Activated T-cell treated with anti-CD3 and anti-CD28 coated beads, Interleukin-2, amount 50 U/mL, for 24 hours (primary cell): ENCODE results near the gene TARS3.
"Not testable (repeated sequence)": the region's sequence is repeated elsewhere in the genome, so short reads cannot be mapped to it uniquely, and the experiment has no call there.

Source experiments
- DNase-seq: peaks from one replicate; pipeline ENCODE4 v3.0.0-alpha.2; 2020
- H3K27ac Mint-ChIP-seq: 2 replicates; pipeline ENCODE4 v1.8.0; 2020; ENCODE audit warnings: mild to moderate bottlenecking, mixed read lengths
- H3K27me3 Mint-ChIP-seq: 2 replicates; pipeline ENCODE4 v1.8.0; 2020; ENCODE audit warnings: mixed read lengths
- H3K36me3 Mint-ChIP-seq: 2 replicates; pipeline ENCODE4 v1.8.0; 2020; ENCODE audit warnings: low read depth, mixed read lengths
- H3K4me1 Mint-ChIP-seq: 2 replicates; pipeline ENCODE4 v1.8.0; 2020; ENCODE audit warnings: low read depth, mixed read lengths
- H3K4me3 Mint-ChIP-seq: 2 replicates; pipeline ENCODE4 v1.8.0; 2020; ENCODE audit warnings: mild to moderate bottlenecking, moderate library complexity, mixed read lengths
- H3K9me3 Mint-ChIP-seq: 2 replicates; pipeline ENCODE4 v1.8.0; 2020; ENCODE audit warnings: mixed read lengths

The TARS3 gene

DNA sequence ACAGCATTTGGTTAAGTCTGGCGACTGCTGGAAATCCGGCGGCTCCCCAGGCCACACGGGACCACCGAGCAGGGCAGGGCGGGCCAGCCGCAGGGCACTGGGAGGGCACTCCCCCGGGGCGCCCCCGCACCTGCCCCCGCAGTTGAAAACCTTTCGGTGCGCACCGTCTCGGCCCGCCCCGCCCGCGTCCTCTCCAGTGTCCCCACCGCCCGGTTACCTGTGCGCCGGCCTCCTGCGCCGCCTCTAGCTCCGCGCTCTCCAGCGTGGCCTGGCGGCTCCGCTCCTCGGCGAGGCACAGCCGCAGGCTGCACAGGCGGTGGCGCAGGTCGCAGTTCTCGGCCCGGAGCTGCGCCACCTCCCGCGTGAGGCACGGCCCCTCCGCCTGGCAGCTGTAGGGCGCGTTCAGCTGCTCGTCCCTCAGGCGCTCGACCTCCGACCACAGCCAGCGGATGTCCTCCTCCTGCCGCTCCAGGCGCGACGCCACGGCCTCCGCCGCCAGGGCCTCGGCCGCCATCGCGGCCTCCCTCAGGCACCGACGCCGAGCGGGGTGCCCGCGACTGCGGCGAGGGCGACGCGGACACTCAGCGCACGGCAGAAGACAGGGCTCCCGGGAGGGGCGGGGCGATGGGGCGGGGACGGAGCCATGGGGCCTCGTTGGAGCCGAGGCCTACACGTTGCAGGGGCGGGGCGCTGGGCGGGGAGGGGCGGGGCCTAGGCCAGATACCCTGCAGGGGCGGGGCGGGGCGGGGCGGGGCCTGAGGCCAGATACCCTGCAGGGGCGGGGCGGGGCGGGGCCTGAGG is at the start of gene TARS3:
TARS3 (minus strand) TSS at position 600 of the 801 bp plus-strand sequence; CDS start at position 514, 86 bp downstream.
- Mint-ChIP-seq H3K27ac (peak within 1 kb of the TSS; percentile 84), H3K4me3 (peak within 1 kb of the TSS; percentile 81), H3K36me3 (peaks cover 37% of the 10 kb centered on the region), H3K4me1 (peaks cover 22% of the 10 kb centered on the region), H3K27me3 (no peaks in the 10 kb centered on the region), H3K9me3 (no peaks in the 10 kb centered on the region)
- peak; percentile 97 for DNase-seq

- H3K36me3 Mint-ChIP-seq: peaks cover 5% of the 10 kb centered on the region
- no peaks in the 10 kb centered on the region for H3K9me3 Mint-ChIP-seq
- H3K4me3 Mint-ChIP-seq: no peak overlapping the region
- H3K27ac Mint-ChIP-seq: no peak overlapping the region
- no peaks in the 10 kb centered on the region for H3K27me3 Mint-ChIP-seq
- no peak for DNase-seq
- H3K4me1 Mint-ChIP-seq: no peaks in the 10 kb centered on the region
These were observed 49.3 kb upstream of the TARS3 start for GRCh38 chr15:101773496-101774100.

GRCh38 chr15:101772921-101773320 is 48.6 kb upstream of the TARS3 start:
- Mint-ChIP-seq H3K9me3 (no peaks in the 10 kb centered on the region), H3K36me3 (peaks cover 5% of the 10 kb centered on the region), H3K27me3 (no peaks in the 10 kb centered on the region), H3K4me3 (no peak overlapping the region), H3K27ac (no peak overlapping the region), H3K4me1 (no peaks in the 10 kb centered on the region)
- no peak for DNase-seq

DNA sequence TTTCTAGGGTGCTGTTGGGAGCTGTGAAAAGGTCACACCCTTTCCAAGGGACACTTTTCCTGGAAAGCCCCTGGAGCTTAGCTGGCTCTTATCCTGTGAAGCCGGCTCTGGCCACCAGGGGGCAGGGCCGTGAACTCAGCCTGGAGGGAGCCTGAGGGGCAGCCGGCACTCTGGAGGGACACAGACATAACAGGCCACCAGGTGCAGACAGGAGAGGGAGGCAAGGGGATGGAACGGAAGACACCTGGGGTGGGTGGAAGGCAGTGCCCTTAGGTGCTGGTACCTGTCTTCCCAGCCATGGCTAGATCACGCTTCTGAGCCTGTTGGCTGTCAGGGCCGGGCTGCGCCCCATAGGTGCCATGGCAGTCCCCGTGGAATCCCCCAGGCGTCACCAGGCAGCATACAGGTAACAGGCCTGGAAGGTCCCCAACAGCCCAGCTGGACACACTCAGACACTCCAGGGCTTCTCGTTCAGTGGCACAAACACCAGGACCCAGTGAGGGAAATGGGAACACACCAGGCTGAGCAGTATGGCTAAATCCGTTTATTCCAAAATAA is 42.9 kb upstream of the TARS3 start:
- not testable (repeated sequence) for H3K4me1 Mint-ChIP-seq, H3K27me3 Mint-ChIP-seq, H3K4me3 Mint-ChIP-seq, H3K9me3 Mint-ChIP-seq, DNase-seq, H3K36me3 Mint-ChIP-seq, H3K27ac Mint-ChIP-seq

DNA sequence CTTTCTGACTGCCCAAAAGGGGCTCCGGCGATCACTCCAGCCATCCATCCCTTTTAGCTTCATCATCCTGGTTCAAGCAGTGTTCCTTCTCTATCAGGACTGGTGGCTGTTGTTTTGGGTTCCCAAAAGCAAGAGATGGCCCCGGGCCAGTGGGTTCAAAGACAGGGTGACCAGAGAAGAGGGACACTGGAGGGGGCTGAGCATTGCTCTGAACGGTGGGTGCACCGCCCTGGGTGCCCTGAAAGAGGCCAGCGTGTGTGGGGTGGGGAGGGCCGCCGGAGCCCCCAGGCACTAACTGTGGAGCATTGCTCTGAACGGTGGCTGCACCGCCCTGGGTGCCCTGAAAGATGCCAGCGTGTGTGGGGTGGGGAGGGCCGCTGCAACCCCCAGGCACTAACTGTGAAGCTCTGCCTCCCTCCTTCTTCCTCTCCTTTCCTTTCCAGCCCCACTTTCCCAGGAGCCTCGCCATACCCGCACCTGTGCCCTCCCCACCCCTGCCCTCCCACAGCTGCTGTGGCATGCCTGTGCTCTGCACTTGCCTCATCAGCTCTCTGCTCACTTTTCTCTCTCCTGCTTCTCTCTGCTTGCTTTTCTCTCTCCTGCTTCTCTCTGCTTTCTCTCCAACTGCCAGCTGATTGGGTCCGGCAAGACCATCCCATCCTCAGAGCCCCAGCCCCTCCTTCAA is 41.6 kb upstream of the TARS3 start:
- Mint-ChIP-seq H3K4me3 (no peak overlapping the region), H3K27ac (no peak overlapping the region), H3K9me3 (no peaks in the 10 kb centered on the region), H3K4me1 (no peaks in the 10 kb centered on the region), H3K27me3 (no peaks in the 10 kb centered on the region), H3K36me3 (no peaks in the 10 kb centered on the region)
- no peak for DNase-seq

DNA sequence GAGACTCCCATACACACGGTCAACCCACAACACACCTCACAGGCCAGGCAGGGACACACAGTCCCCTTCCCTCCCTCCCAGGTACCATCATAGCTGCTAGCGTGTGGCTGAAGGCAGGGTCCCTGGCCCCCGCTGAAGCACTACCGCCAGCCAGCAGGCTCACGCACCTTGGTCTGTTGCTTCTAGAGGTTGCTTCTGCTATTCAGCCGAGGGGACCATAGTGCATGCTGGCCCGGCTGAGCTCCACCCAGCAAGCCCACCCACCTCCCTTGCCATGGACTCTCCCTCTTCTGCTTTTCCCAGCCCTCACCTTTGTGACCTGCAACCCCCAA is 41.0 kb upstream of the TARS3 start:
- not testable (repeated sequence) for H3K27me3 Mint-ChIP-seq, H3K36me3 Mint-ChIP-seq, H3K4me1 Mint-ChIP-seq, H3K9me3 Mint-ChIP-seq, DNase-seq, H3K4me3 Mint-ChIP-seq, H3K27ac Mint-ChIP-seq

DNA sequence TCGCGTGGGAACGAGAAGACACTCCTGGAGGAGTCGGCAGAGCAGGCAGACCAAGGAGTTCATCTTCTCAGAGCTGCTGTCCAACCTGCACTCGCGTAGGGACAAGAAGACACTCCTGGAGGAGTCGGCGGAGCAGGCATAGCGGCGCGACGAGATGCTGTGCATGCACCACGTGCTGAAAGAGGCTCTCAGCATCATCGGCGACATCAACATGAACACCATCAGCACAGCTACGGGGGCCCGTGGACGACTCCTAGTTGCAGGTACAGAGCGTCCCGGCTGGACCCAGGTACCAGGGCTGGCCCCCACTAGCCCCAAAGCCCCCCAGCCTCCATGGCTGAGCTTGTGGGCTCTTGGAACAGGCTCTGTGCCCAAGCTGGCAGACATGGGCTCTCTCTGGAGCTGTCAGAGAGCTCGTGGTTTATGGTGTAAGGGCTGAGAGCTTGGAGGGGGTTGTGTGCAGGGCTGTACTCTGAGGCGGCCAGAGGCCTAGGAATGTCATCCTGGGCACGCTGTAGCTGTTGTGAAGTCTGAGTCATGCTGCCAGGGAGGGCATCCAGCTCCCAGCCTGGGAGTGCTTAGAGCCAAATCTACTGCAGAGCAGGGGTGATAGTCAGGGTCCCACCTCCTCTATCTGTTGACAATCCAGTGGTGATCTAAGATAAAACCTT is 40.5 kb upstream of the TARS3 start:
- DNase-seq, H3K4me3 Mint-ChIP-seq, H3K4me1 Mint-ChIP-seq, H3K9me3 Mint-ChIP-seq, H3K27ac Mint-ChIP-seq, H3K27me3 Mint-ChIP-seq, H3K36me3 Mint-ChIP-seq: not testable (repeated sequence)

DNA sequence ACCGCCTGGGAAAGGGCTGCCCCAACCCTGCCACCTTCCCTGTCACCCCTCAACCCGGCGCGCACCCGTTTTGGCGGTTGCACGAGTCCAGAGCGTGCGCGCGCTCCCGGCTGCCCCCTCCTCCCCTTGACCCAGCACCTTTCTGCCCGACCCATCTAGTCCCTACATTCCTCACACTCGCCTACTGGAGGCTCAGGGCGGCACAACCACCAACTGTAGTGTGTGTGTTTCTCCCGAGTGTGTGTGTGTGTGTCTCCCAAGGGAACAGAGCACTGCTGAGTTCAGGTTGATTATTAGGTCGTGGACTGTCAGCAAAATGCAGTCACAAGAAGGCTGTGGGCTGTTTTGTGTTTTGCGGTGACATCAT is 22.4 kb upstream of the TARS3 start:
- not testable (repeated sequence) for H3K27me3 Mint-ChIP-seq, H3K36me3 Mint-ChIP-seq, DNase-seq, H3K9me3 Mint-ChIP-seq, H3K27ac Mint-ChIP-seq
- Mint-ChIP-seq H3K4me3 (peak overlapping the region; percentile 79), H3K4me1 (peaks cover 14% of the 10 kb centered on the region)

DNA sequence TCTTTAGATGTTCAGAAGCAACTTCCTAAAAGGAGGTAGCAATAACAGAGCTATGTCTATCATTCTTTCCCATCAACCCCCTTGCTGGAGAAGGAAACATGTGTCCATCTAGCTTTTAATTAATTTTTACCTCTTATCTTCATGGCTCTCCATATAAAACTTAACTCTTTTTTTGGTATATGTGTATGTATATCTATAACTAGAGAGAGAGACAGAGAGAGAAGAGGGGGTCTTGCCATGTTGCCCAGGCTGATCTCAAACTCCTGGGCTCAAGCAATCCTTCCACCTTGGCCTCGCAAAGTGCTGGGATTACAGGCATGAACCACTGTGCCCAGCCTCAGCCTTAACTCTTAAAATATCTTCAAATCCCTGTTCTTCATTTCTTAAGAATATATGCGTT is 10.6 kb upstream of the TARS3 start:
- H3K27ac Mint-ChIP-seq, H3K4me1 Mint-ChIP-seq, H3K4me3 Mint-ChIP-seq, DNase-seq, H3K36me3 Mint-ChIP-seq, H3K9me3 Mint-ChIP-seq, H3K27me3 Mint-ChIP-seq: not testable (repeated sequence)

- Mint-ChIP-seq H3K36me3 (peaks cover 2% of the 10 kb centered on the region), H3K4me3 (no peak overlapping the region), H3K27me3 (no peaks in the 10 kb centered on the region), H3K9me3 (no peaks in the 10 kb centered on the region), H3K27ac (no peak overlapping the region), H3K4me1 (no peaks in the 10 kb centered on the region)
- no peak for DNase-seq
These were observed 9.3 kb upstream of the TARS3 start for GRCh38 chr15:101733545-101733944.

GRCh38 chr15:101732772-101733171 is 8.5 kb upstream of the TARS3 start:
- H3K27ac Mint-ChIP-seq: no peak overlapping the region
- DNase-seq: no peak
- H3K4me1 Mint-ChIP-seq: no peaks in the 10 kb centered on the region
- no peak overlapping the region for H3K4me3 Mint-ChIP-seq
- H3K9me3 Mint-ChIP-seq: no peaks in the 10 kb centered on the region
- no peaks in the 10 kb centered on the region for H3K27me3 Mint-ChIP-seq
- H3K36me3 Mint-ChIP-seq: peaks cover 2% of the 10 kb centered on the region

GRCh38 chr15:101731746-101732145 is 7.5 kb upstream of the TARS3 start:
- H3K27ac Mint-ChIP-seq: no peak overlapping the region
- no peak overlapping the region for H3K4me3 Mint-ChIP-seq
- DNase-seq: no peak
- H3K9me3 Mint-ChIP-seq: no peaks in the 10 kb centered on the region
- no peaks in the 10 kb centered on the region for H3K27me3 Mint-ChIP-seq
- no peaks in the 10 kb centered on the region for H3K4me1 Mint-ChIP-seq
- peaks cover under 1% of the 10 kb centered on the region for H3K36me3 Mint-ChIP-seq

DNA sequence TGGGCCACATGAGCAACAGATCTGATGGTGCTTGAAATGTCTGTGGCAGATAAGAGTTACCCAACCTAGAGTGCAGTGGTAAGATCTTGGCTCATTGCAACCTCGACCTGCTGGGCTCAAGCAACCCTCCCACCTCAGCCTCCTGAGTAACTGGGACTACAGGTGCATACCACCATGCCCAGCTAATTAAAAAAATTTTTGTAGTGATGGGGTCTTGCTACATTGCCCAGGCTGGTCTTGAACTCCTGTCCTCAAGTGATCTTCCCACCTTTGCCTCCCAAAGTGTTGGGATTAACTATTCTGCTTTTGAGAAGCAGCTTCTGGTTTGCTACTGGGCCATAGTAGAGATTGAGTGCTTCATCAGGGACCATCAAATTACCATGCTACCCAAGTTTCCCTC is 2.9 kb upstream of the TARS3 start:
- H3K36me3 Mint-ChIP-seq: peaks cover 8% of the 10 kb centered on the region
- H3K27ac Mint-ChIP-seq: no peak overlapping the region
- H3K4me3 Mint-ChIP-seq: no peak overlapping the region
- no peaks in the 10 kb centered on the region for H3K9me3 Mint-ChIP-seq
- peaks cover 12% of the 10 kb centered on the region for H3K4me1 Mint-ChIP-seq
- DNase-seq: no peak
- H3K27me3 Mint-ChIP-seq: no peaks in the 10 kb centered on the region

- DNase-seq: no peak
- Mint-ChIP-seq H3K4me3 (peak overlapping the region; percentile 18), H3K27me3 (no peaks in the 10 kb centered on the region), H3K4me1 (peaks cover 20% of the 10 kb centered on the region), H3K27ac (no peak overlapping the region), H3K9me3 (no peaks in the 10 kb centered on the region), H3K36me3 (peaks cover 28% of the 10 kb centered on the region)
These were observed 800 bp upstream of the TARS3 start for GRCh38 chr15:101725073-101725472.

DNA sequence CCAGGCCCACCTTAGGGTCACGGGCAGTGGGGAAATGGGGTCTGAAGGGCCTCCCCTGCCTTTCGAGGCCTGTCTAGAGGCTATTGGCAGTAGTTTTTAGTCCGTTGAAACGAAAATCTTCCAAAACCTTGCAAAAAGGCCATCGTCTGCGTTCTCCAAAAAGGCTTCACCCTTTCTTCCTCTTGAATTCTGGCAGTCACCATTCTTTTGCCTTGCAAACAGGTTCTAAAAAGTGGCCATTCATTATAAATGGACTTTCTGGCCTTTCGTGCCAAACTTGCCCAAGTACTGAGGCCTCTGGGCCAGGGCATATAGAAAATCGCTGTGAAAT is 367 bp upstream of the TARS3 start:
- Mint-ChIP-seq H3K36me3 (peaks cover 32% of the 10 kb centered on the region), H3K4me3 (peak overlapping the region; percentile 18), H3K4me1 (peaks cover 20% of the 10 kb centered on the region), H3K9me3 (no peaks in the 10 kb centered on the region), H3K27ac (no peak overlapping the region), H3K27me3 (no peaks in the 10 kb centered on the region)
- DNase-seq: no peak
